ENCODE measurements around the gene RPAP3.

RPAP3 gene

DNA sequence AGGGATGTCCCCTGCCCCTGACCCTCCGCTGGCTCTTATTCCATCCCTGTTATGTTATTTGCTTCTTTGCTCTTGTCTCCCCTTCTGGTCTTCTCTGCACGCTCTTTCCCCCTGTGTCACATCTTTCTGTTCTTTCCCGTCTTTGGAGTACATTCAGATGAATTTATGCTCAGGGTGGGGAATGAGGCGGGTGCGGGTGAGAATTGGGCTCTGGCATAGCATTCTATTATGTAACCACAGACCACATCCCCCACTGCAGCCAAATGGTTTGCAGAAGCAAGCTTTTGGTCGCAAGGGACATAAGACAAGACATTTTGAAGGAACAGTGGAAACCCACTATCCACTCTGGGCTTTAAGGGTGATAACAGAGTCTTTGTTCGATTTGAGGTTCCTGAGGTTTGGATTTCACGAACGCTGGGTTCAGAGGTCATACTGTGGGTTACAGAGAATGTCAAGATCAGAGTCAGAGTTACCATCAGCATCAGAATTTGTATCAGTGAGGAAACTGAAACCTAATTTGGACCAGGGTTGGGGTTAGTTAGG, 15.7 kb upstream of the RPAP3 start:
- DNase-seq (ENCODE audit: low read depth) = no peak

DNA sequence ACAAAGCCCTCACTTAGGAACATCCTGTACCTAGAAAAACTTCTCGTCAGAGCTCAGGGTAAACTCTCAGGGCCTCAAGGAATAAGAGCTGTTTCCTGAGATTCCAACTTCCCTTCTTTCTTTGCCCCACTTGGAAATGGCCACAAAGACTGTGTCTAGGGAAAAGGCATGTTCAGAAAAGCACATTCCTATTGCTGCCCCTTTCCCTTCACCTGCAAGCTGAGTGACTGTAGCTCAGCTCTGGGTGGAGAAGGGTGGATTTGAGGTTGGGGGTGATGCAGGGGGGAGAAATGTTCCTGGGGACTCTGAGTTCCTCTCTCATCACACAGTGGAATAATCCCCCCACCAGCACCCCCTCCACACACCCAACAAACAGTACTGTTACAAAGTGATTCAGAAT, 12.7 kb upstream of the RPAP3 start:
- DNase-seq (ENCODE audit: low read depth) = no peak

DNA sequence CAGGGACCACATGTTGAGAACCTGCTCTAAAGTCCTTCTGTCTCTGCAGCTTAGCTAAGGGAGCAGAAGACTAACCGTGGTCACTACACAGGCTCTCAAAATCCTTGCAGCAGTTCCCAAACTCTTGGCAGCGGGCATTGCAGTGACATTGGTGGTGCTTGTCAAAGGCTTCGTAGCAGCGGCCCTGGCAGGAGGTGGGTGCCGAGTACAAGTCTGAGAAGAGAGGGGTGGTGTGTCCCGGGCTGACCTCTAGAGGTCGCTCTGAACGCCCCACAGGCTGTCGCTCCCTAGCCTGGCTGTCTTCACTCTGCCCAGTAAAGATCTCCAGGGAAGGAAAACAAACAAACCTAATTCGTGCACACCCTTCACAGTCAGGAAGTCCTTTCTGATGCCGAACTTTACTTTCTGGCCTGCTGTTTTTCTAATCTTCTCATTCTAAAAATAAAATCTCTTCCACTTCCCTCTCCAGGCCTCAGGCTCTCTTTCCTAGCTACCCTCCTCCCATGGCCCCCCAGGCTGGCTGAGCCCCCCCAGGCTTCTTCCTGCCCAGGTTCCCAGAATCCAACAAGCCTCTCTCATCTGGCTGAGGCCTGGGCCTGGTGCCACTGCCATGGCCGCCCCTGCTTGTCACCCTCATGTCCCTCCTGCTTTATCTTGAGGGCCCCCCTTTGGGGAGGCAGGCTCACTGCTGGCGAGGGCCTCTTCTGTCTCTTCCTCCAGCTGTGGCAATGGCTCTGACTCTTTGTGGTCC, 11.8 kb upstream of the RPAP3 start:
- DNase-seq (ENCODE audit: low read depth) = peak; percentile 43

DNA sequence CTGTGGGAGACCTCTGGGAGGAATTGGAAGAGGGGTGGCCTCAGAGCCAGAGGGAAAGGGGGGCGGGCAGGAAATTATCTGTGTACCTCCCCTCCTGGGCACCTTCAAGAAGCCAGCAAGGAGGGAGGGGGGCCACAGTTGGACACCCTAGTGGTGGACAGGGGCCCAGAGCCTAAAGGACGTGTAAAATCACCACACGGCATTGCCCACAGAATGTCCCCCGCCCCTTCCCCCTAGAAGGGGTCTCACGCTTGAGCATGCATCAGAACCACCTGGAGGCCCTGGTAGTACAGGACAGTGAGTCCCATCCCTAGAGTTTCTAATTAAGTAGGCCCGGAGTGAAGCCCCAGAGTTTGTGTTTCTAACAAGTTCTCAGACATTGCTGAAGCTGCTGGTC, 11.2 kb upstream of the RPAP3 start:
- DNase-seq (ENCODE audit: low read depth) = no peak

DNA sequence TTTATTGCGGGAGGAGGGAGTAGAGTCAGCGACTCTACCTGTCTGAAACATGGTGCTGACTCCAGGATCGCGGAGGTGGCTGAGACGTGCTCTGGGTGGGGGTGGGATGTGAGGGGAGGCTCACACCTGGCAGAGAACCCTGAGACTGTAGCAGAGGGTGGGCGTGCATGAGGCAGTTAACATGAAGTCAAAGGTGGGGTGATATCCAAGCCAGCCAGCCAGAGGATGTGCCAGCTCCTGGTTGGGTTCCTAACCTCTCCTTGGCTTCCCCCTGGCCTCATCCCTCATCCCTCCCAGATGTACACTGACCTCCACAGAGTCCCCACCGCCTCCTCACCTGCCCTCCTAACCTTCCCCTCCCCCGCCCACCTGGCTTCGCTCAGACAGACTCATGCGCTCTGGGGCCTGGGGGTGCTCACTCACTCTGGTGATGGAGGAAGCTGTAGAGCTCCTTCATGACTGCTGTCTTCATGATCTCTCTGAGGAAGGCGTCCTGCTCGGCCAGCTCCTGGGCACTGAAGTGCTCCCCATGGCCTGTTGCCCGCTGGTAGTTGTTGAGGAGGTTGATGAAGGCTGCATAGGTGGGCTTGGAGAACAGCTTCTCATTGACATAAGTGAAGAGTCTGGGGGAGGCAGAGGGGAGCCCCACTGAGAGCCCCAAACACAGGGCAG, 10.2 kb upstream of the RPAP3 start:
- DNase-seq (ENCODE audit: low read depth) = no peak

DNA sequence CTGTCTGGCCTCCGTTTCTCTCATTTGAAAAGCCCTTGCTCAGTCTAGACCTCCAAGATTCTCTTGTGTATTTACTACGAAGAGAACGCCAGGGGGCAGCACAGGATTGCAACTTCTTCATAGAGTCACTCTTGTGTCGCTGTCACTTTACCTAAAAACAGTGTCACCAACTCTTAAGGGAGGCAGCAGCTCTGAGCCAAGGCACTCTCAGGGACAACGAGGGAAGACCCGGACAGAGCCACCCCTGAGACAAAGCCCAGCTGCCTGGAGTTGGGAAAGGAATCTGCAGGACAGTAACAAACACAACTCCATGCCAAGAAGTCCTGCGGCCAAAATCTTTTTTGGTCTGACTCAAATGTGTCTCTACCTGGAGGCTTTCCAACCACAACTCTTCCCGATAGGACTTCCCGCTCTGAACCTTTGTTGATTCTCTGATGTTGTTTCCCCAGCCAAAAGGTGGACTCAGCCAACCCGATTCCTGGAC, 9.6 kb upstream of the RPAP3 start:
- DNase-seq (ENCODE audit: low read depth) = peak; percentile 60

DNA sequence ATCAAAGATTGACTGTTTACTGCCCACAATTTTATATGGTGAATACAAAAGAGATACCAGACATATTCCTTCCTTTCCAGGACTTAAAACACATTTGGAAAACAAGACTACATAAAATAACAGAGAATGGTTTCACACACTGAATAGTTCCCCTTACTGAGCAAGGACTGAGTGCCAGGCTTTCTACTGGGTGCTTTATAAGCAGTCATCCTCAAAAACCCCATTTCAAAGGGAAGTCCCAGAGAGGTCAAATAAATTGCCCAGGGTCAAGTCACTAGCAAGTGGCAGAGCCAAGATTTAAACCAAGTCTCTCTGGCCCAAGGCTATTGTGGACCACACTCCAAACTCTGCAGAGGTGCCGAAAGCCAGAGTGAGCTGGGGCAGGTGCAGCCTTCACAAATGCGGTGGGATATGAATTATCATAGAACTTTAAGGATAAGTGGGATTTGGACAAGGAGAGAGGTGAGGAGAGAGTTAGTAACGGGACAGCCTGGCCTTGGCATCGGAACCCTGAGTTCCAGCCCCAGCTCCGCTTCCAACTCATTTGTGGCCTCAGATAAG, 9.1 kb upstream of the RPAP3 start:
- no peak for DNase-seq (ENCODE audit: low read depth)

DNA sequence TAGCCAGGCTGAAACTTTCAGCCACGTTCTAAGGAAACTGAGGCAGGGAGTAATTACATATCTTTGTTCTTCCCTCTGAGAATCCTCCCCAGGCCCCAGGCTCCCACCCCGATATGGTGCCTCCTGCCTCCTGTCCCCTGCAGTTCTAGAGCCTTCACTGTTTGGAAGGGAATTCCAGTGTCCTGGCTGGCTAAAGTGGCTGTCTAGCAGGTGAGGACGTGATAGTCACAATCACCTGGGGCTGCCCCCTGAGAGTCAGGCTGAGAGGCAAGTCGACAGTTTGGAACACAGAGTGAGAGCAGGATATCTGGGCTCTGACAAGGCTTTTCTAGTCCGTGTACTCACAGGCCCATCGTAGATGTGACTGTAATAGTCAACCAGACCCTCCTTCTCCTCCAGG, 6.3 kb upstream of the RPAP3 start:
- DNase-seq (ENCODE audit: low read depth) = no peak

DNA sequence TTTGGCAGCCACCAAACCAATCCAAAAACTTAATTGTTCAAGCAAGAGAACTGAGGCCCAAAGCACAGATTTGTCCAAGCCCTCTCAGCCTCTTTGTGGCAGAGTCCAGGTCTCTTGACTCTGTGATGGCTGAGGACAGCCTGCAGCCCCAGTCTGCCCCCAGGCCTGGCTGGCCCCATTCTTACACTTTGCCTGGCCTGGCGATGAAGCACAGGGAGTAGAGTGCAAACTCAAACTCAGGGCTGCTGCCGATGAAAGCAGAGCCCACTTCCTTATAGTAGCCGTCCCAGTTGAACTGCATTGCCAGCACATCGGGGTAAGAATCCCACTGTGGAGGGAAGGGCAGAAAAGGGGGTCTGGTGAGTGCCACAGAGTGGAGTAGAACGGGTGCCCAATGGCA, 5.6 kb upstream of the RPAP3 start:
- no peak for DNase-seq (ENCODE audit: low read depth)

DNA sequence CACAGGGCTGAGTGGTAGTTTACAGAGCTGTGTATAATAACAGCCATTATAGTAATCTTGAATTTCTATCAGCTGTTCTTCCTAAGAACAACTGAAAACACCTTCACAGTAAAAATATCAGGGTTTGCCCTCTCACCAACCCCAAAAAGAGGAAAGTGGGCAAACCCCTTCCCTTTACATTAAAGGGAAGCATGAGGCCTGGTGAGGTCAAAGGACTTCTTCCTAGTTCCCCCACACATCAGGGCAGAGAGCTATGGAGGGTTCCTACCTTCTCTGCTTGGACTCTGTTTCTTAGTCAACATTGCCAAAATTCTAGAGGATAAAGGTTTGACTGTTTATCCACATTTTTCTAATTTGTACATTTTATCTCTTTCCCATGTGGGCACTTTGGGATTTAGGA, 4.4 kb upstream of the RPAP3 start:
- no peak for DNase-seq (ENCODE audit: low read depth)

DNA sequence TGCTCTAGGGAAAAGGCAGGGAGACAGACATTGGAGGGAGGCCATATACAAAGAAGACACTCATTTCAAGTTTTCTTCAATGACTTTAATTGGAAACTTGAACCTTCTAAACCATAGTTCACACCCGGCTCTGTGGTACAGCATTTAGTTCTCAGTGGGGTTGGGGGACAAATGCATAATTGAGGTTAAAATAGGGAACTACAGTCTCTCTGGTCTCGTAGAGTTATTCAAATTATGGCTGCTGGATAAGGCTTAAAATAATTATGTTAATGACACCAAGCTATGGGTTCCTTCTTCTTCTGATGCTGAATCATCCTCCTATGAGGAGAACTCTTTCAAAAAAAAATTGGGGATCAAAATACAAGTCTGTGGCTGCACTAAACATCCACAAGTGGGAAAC, 3.8 kb upstream of the RPAP3 start:
- no peak for DNase-seq (ENCODE audit: low read depth)

DNA sequence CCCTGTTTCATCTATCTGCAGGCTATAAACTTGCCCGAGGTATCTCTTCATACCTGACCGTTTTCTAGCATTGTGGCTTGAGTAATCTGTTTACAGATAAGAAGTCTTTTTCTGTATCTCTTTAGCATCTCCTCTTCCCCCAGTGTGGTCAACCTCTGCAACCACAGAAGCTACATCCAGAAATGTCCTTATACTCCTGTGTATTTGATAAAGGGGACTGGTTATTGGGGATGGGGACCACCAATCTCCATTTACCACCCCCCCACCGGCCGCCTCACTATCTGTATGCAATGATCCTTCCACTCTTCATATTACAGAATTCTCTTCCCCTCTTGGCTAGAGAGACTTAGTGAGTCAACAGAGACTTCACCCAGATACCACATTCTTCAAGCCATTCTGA, 3.4 kb upstream of the RPAP3 start:
- DNase-seq (ENCODE audit: low read depth) = no peak

DNA sequence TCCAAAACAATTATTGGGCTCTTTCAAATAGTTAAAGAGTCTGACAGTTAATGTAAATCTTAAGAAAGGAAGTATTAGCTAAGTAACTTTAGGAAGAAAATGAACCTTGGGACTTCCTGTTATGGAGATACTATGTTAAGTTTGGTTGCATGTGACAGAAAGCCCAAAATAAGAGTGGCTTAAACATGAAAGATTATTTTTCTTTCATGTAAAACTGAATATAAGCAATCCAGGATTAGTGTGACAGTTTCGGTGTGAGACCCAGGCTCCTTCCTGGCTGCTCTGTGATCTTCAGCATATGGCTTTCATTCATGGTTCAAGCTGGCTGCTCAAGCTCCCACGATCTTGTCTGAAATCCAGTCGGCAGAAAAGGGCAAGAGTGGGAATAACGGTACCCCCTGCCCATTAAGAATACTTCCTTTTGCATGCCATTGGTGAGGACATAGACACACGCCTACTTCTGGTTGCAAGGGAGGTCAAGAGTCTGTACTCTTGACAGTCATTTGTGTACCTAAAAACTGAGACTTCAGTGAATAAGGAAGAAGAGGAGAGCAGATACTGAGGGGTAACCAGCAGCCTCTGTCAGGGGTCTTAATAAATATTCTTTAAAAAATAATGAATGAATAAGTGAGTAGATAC, 2.2 kb upstream of the RPAP3 start:
- DNase-seq (ENCODE audit: low read depth) = no peak

DNA sequence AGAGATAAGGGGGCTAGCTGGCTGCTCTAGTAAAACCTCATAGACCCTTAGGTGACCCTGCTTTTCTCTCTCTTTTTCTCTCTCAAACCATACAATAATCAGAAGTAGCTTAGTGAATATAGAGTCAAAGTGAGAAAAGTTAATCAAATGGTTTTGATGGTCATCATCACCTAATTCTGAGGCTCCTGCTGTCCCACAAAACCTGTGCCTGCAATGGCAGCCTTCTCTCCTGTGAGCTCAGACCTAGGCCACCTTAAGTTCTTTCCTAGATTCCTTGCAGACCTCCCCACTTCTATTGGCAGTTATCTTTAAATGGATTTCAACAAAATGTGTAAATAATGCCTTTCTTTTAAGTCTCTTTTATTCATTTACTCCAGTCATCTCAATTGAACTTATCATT, 1.5 kb upstream of the RPAP3 start:
- DNase-seq (ENCODE audit: low read depth) = no peak

DNA sequence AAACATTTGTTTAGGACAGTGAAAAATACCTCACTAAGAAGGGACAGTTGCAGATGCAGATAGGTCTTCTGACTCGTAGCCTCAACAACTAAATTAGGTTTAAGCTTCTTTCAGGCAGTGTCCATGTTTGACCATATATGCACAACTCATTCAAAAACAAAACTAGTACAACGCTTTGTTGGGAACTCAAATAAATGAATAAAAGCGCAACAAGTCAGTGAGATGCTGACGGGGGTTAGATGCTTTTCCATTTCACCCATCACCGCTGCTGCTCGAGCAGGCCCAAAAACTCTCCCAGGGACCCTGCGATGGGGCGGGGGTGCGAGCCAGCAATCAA, 633 bp downstream of the RPAP3 start:
- no peak for DNase-seq (ENCODE audit: low read depth)

DNA sequence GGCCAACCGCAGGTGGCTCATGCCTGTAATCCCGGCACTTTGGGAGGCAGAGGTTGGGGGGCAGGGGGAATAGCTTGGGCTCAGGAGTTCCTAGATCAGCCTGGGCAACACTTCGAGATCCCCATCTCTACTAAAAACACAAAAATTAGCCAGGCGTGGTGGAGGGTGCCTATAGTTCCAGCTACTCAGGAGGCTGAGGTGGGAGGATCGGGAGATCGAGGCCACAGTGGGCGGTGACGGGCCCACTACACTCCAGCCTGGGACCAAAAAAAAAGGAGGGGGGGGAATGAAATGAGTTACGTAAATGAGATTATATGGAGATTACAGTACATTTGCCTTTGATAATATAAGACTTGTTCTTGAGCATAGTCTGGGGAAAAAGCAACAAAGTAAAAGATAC, 1.1 kb downstream of the RPAP3 start:
- DNase-seq (ENCODE audit: low read depth) = no peak

DNA sequence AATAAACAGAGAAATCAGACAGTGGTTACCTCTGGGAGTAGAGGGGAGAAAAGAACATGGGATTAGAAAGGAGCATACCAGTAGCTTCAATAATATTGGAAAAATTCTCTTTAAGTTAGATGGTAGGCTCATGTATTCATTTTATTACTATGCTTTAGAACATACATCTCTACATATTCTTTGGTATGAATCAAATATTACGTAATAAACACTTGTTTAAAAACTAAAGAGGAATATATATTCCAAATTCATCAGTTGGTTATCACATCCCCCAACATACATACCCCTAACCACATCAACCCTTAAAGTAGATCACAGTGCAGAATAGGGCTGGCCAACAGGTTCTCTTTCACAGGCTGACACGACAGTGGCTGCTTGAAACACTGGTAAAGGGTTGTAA, 5.6 kb downstream of the RPAP3 start:
- DNase-seq (ENCODE audit: low read depth) = no peak

DNA sequence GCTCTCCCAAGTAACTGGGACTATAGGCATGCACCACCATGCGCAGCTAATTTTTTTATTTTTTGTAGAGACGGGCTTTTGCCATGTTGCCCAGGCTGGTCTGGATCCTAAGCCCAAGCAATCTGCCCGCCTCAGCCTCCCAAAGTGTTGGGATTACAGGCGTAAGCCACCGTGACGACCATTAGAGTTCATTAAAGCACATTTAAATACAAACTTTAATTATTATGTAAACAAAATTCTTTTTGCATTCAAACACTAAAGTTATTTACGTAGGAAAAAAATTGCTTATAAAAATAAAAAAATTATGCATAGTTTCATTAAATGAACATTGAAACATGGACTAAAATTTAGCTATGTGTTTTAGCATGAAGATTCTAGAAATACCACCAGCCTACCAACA, 7.2 kb downstream of the RPAP3 start:
- no peak for DNase-seq (ENCODE audit: low read depth)

DNA sequence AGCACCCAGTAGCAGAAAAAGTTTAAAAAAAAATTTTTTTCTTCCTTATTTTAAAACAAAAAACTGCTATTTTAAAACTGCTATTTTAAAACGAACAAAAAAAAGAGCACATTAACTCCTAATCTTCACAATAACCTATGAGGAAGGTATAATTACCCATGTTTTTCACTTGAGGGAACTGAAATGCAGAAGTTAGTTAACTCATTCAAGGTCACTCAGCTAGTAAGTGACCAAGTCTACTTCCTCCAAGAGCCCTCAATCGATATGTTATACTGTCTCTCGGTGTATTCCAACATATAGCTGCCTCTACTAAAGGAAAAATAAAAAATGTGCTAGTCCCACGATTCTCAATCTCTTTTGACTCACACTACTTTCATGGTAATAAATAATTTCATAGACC, 7.8 kb downstream of the RPAP3 start:
- DNase-seq (ENCODE audit: low read depth) = no peak

DNA sequence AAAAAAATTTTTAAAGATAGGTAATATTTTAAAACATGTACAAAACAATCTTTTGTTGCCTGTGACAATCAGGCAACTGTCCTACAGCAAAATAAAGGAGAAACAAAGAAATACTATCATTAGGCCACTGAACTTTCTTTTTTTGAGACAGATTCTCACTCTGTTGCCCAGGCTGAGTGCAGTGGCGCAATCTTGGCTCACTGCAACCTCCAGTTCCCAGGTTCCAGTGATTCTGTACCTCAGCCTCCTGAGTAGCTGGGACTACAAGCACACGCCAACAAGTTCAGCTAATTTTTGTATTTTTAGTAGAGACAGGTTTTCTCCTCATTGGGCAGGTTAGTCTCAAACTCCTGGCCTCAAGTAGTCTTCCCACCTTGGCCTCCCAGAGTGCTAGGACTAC, 16.6 kb downstream of the RPAP3 start:
- no peak for DNase-seq (ENCODE audit: low read depth)

DNA sequence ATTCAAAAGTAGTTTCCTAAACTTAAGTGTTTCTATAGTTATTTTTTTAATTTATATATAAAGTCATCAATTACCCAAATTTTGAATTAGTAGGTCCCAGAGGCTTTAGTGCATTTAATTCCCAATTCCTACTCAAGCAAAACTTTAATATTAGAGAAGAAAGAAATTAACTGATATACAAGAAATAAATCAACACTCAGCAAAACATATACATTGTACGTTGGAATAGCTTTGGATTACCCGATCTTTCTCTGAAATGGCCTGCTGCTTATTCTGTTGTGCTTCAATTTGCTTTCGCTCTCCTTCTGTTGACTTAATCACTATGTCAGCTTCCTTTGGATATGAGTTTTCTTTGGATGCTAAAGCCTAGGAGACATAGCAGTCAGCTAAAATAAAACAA, 18.2 kb downstream of the RPAP3 start:
- no peak for DNase-seq (ENCODE audit: low read depth)

DNA sequence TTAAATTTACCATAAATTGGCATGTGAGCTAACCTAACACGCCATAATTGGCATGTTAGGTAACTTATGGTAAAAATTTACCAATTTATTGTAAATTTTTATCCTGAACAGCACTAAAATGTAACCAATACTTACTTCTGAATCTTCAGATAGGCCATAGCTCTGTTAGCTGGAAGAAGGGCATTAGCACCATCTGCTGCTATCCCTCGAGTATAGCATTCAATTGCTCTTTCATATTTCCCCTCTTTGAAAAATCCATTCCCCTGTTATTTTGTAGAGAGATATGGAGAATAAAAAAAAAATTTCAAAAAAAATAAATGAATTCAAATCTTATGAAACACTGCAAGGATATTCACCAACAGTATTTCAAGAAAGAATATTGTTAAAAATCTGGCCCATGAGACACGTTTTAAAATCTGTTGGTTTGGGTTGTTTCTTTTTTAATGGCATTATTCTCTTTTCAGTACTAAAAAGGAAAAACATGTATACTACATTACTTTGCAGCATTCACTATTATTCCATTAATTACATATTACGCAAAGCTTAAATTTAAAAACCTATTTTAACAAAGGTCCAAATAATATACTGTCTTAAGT, 19.1 kb downstream of the RPAP3 start:
- no peak for DNase-seq (ENCODE audit: low read depth)

DNA sequence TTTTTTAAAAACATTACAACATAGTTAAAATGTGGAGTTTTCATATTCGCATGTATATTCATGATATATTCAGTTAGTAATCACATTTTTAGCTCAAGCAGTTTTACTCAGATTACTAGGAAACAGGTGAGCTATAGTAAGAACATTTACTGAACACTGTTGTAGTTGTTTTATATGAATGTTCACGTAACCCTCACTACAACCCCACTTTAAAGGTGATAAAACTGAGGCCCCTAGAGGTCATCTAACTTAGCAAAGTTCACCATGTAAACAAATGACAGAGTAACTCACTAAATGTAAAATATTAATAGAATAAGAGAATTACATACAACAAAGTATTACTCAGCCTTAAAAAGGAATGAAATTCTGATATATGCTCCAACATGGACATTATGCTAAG, 26.0 kb downstream of the RPAP3 start:
- no peak for DNase-seq (ENCODE audit: low read depth)

Measured in activated T-cell treated with anti-CD3 and anti-CD28 coated beads for 48 hours (primary cell).